Neural cell (in vitro differentiated cells): Measurements from ENCODE around the gene CREM.
"Not testable (repeated sequence)": the region's sequence is repeated elsewhere in the genome, so short reads cannot be mapped to it uniquely, and the experiment has no call there.

Experiments used
- EP300 ChIP-seq: fragments of 450-650 bp; conservative IDR thresholded peaks from 2 replicates; pipeline ENCODE4 v1.6.1; 2014; ENCODE audit warnings: antibody characterized with exemption, mild to moderate bottlenecking, moderate library complexity; ENCODE audit not compliant: poor library complexity, severe bottlenecking
- EZH2 ChIP-seq: fragments of 200-600, 300-800 bp; shearing (Covaris generic), sonication (generic); IDR thresholded peaks from 2 replicates; pipeline ENCODE4 v1.6.1; 2014; ENCODE audit warnings: antibody characterized with exemption, low read length, borderline replicate concordance, mild to moderate bottlenecking; ENCODE audit not compliant: insufficient read depth, poor library complexity, severe bottlenecking
- POLR2AphosphoS5 ChIP-seq: IDR thresholded peaks from 2 replicates; pipeline ENCODE4 v1.6.1; 2012
- RAD21 ChIP-seq: fragments of 450-650 bp; conservative IDR thresholded peaks from 2 replicates; pipeline ENCODE4 v1.6.1; 2014; ENCODE audit warnings: antibody characterized with exemption, mild to moderate bottlenecking, moderate library complexity
- SMC3 ChIP-seq: fragments of 450-650 bp; conservative IDR thresholded peaks from 2 replicates; pipeline ENCODE4 v1.6.1; 2014; ENCODE audit warnings: antibody characterized with exemption, mild to moderate bottlenecking, moderate library complexity; ENCODE audit not compliant: poor library complexity
- TAF1 ChIP-seq: IDR thresholded peaks from 2 replicates; pipeline ENCODE4 v1.6.1; 2012; ENCODE audit warnings: low read depth
- TF ChIP-seq, protein P1 (sequence below): fragments of 450-650 bp; IDR thresholded peaks from 2 replicates; pipeline ENCODE4 v1.5.1; 2014; ENCODE audit warnings: antibody characterized with exemption, mild to moderate bottlenecking, moderate library complexity; ENCODE audit not compliant: poor library complexity, severe bottlenecking
- TF ChIP-seq, protein P2 (sequence below): IDR thresholded peaks from 2 replicates; pipeline ENCODE4 v1.6.1; 2012; ENCODE audit warnings: borderline replicate concordance

DNA sequence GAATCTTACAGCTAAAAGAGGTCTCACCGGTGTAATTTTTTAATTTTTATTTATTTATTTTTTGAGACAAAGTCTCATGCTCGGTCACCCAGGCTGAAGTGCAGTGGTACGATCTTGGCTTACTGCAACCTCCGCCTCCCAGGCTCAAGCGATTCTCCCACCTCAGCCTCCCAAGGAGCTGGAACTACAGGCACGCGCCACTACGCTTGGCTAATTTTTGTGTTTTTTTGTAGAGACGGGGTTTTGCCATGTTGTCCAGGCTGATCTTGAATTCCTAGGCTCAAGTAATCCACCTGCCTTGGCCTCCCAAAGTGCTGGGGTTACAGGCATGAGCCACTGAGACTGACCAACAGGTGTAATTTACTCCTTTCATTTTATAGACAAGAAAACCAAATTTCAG is 90.3 kb downstream of the CREM start:
- TF ChIP-seq, protein P1, sequence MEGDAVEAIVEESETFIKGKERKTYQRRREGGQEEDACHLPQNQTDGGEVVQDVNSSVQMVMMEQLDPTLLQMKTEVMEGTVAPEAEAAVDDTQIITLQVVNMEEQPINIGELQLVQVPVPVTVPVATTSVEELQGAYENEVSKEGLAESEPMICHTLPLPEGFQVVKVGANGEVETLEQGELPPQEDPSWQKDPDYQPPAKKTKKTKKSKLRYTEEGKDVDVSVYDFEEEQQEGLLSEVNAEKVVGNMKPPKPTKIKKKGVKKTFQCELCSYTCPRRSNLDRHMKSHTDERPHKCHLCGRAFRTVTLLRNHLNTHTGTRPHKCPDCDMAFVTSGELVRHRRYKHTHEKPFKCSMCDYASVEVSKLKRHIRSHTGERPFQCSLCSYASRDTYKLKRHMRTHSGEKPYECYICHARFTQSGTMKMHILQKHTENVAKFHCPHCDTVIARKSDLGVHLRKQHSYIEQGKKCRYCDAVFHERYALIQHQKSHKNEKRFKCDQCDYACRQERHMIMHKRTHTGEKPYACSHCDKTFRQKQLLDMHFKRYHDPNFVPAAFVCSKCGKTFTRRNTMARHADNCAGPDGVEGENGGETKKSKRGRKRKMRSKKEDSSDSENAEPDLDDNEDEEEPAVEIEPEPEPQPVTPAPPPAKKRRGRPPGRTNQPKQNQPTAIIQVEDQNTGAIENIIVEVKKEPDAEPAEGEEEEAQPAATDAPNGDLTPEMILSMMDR, result not testable (repeated sequence)
- TF ChIP-seq SMC3, POLR2AphosphoS5, EP300, TAF1, EZH2, RAD21: not testable (repeated sequence)
- TF ChIP-seq, protein P2, sequence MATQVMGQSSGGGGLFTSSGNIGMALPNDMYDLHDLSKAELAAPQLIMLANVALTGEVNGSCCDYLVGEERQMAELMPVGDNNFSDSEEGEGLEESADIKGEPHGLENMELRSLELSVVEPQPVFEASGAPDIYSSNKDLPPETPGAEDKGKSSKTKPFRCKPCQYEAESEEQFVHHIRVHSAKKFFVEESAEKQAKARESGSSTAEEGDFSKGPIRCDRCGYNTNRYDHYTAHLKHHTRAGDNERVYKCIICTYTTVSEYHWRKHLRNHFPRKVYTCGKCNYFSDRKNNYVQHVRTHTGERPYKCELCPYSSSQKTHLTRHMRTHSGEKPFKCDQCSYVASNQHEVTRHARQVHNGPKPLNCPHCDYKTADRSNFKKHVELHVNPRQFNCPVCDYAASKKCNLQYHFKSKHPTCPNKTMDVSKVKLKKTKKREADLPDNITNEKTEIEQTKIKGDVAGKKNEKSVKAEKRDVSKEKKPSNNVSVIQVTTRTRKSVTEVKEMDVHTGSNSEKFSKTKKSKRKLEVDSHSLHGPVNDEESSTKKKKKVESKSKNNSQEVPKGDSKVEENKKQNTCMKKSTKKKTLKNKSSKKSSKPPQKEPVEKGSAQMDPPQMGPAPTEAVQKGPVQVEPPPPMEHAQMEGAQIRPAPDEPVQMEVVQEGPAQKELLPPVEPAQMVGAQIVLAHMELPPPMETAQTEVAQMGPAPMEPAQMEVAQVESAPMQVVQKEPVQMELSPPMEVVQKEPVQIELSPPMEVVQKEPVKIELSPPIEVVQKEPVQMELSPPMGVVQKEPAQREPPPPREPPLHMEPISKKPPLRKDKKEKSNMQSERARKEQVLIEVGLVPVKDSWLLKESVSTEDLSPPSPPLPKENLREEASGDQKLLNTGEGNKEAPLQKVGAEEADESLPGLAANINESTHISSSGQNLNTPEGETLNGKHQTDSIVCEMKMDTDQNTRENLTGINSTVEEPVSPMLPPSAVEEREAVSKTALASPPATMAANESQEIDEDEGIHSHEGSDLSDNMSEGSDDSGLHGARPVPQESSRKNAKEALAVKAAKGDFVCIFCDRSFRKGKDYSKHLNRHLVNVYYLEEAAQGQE, result not testable (repeated sequence)
